IMR-90 (cell line): Measurements from ENCODE around the gene CYTH2. TPM values are rescaled to one million over a fixed set of nuclear protein-coding genes. Genes with fewer than 3 reads are reported as not detected.

Experiments used
- ATAC-seq: fragments of 200-7000 bp; cut with Tn5 transposase; 2 replicates; pipeline ENCODE4 v1.9.1; 2020; ENCODE audit warnings: low read depth, mild to moderate bottlenecking, moderate library complexity
- BruUV-seq: library from RNA; stranded (reverse); fragments of 400-500 nt; replicated peaks from 2 replicates; lab custom pipeline; 2021; lab: Mats Ljungman, UMichigan
- CTCF ChIA-PET: fragments of 300-600 bp; formaldehyde crosslinking; extraction: SDS; loops from one replicate; lab custom pipeline; 2021; ENCODE audit warnings: antibody characterized with exemption; lab: Yijun Ruan, JAX
- POLR2A ChIA-PET: fragments of 300-600 bp; sonication (Branson Sonifier 250); formaldehyde crosslinking; loops from one replicate; lab custom pipeline; 2022; ENCODE audit warnings: antibody characterized with exemption; ENCODE audit not compliant: unreplicated experiment; lab: Charles Lee
- DNase-seq: peaks from one replicate; pipeline ENCODE4 v3.0.0; 2013
- H2AFZ ChIP-seq: replicated peaks from 2 replicates; pipeline ENCODE3; 2013; ENCODE audit warnings: low read length, mild to moderate bottlenecking; ENCODE audit not compliant: poor library complexity
- H2AK5ac ChIP-seq: 2 replicates; pipeline ENCODE4 v1.6.1; 2013; ENCODE audit warnings: low read depth, low read length, inconsistent platforms
- H2AK9ac ChIP-seq: replicated peaks from 2 replicates; pipeline ENCODE3; 2013; ENCODE audit warnings: mild to moderate bottlenecking, low read depth, low read length, moderate library complexity; ENCODE audit not compliant: poor library complexity
- H2BK120ac ChIP-seq: 2 replicates; pipeline ENCODE4 v1.6.1; 2013; ENCODE audit warnings: low read depth, low read length, inconsistent platforms
- H2BK15ac ChIP-seq: 3 replicates; pipeline ENCODE4 v1.6.1; 2013; ENCODE audit warnings: low read depth, low read length, inconsistent platforms
- H2BK20ac ChIP-seq: 2 replicates; pipeline ENCODE4 v1.6.1; 2013; ENCODE audit warnings: low read depth, mild to moderate bottlenecking, inconsistent platforms, low read length, moderate library complexity
- H2BK5ac ChIP-seq: 2 replicates; pipeline ENCODE4 v1.6.1; 2013; ENCODE audit warnings: mild to moderate bottlenecking, low read depth, low read length, inconsistent platforms; ENCODE audit not compliant: poor library complexity, severe bottlenecking
- H3K14ac ChIP-seq: replicated peaks from 2 replicates; pipeline ENCODE4 v1.6.1; 2013; ENCODE audit warnings: low read depth, low read length, inconsistent platforms
- H3K18ac ChIP-seq: 2 replicates; pipeline ENCODE4 v1.6.1; 2013; ENCODE audit warnings: low read depth, low read length, control low read depth
- H3K23ac ChIP-seq: 2 replicates; pipeline ENCODE4 v1.6.1; 2013; ENCODE audit warnings: low read depth, low read length, inconsistent platforms
- H3K27ac ChIP-seq: 2 replicates; pipeline ENCODE4 v1.5.1; 2013; ENCODE audit warnings: mild to moderate bottlenecking, control low read depth, low read length; ENCODE audit not compliant: insufficient read depth
- H3K27me3 ChIP-seq: 2 replicates; pipeline ENCODE4 v1.6.1; 2013; ENCODE audit warnings: low read length; ENCODE audit not compliant: control insufficient read depth, insufficient read depth
- H3K36me3 ChIP-seq: 2 replicates; pipeline ENCODE4 v1.6.1; 2013; ENCODE audit warnings: low read length, mixed read lengths; ENCODE audit not compliant: control insufficient read depth, insufficient read depth
- H3K4ac ChIP-seq: 2 replicates; pipeline ENCODE4 v1.6.1; 2013; ENCODE audit warnings: low read depth, low read length, inconsistent platforms
- H3K4me1 ChIP-seq: 2 replicates; pipeline ENCODE4 v1.6.1; 2013; ENCODE audit warnings: low read length, mixed read lengths; ENCODE audit not compliant: control insufficient read depth, insufficient read depth
- H3K4me2 ChIP-seq: 2 replicates; pipeline ENCODE4 v1.6.1; 2013; ENCODE audit warnings: low read depth, mild to moderate bottlenecking, control low read depth, low read length, moderate library complexity
- H3K4me3 ChIP-seq: 2 replicates; pipeline ENCODE4 v1.5.1; 2013; ENCODE audit warnings: low read depth, mild to moderate bottlenecking, control low read depth, low read length, moderate library complexity; ENCODE audit not compliant: insufficient read depth
- H3K56ac ChIP-seq: 2 replicates; pipeline ENCODE4 v1.6.1; 2013; ENCODE audit warnings: low read length, inconsistent platforms; ENCODE audit not compliant: insufficient read depth; ENCODE audit errors: extremely low read depth
- H3K79me1 ChIP-seq, 2 experiments: 2 replicates each; pipeline ENCODE4 v1.6.1; 2013; ENCODE audit warnings: low read length in 2 of 2, inconsistent platforms in 1 of 2, low read depth in 1 of 2
- H3K9ac ChIP-seq: 2 replicates; pipeline ENCODE4 v1.6.1; 2013; ENCODE audit warnings: low read depth, low read length, control low read depth
- H3K9me1 ChIP-seq: 2 replicates; pipeline ENCODE4 v1.6.1; 2013; ENCODE audit warnings: low read length, inconsistent platforms; ENCODE audit not compliant: insufficient read depth
- H3K9me3 ChIP-seq: 2 replicates; pipeline ENCODE4 v1.6.1; 2013; ENCODE audit warnings: low read length; ENCODE audit not compliant: control insufficient read depth, insufficient read depth
- H4K20me1 ChIP-seq: 2 replicates; pipeline ENCODE4 v1.6.1; 2013; ENCODE audit warnings: low read length, inconsistent platforms; ENCODE audit not compliant: insufficient read depth
- H4K5ac ChIP-seq: 2 replicates; pipeline ENCODE4 v1.6.1; 2013; ENCODE audit warnings: mild to moderate bottlenecking, low read depth, low read length, control low read depth
- H4K8ac ChIP-seq, 2 experiments: 2 replicates each; pipeline ENCODE4 v1.6.1; 2013; ENCODE audit warnings: low read depth in 2 of 2, low read length in 2 of 2, control low read depth in 1 of 2, inconsistent platforms in 1 of 2
- H4K91ac ChIP-seq: 2 replicates; pipeline ENCODE4 v1.6.1; 2013; ENCODE audit warnings: low read depth, low read length, inconsistent platforms; ENCODE audit not compliant: insufficient read depth
- BHLHE40 ChIP-seq: fragments of 150-350 bp; IDR thresholded peaks from 2 replicates; pipeline ENCODE4 v1.6.1; 2016; ENCODE audit warnings: mild to moderate bottlenecking, low read depth, low read length
- CEBPB ChIP-seq: IDR thresholded peaks from 2 replicates; pipeline ENCODE4 v1.6.1; 2012; ENCODE audit warnings: low read depth, low read length, improper control_type of control experiment
- FOS ChIP-seq: fragments of 150-350 bp; IDR thresholded peaks from 2 replicates; pipeline ENCODE4 v1.6.1; 2016; ENCODE audit warnings: low read depth, low read length
- MAFK ChIP-seq: IDR thresholded peaks from 2 replicates; pipeline ENCODE4 v1.6.1; 2012; ENCODE audit warnings: low read depth, low read length, improper control_type of control experiment
- MAZ ChIP-seq: IDR thresholded peaks from 2 replicates; pipeline ENCODE4 v1.6.1; 2012; ENCODE audit warnings: low read depth, mild to moderate bottlenecking, low read length, improper control_type of control experiment, moderate library complexity, borderline replicate concordance
- MXI1 ChIP-seq: IDR thresholded peaks from 2 replicates; pipeline ENCODE4 v1.6.1; 2012; ENCODE audit warnings: low read depth, mild to moderate bottlenecking, low read length, moderate library complexity, borderline replicate concordance
- NFE2L2 ChIP-seq: fragments of 150-350 bp; IDR thresholded peaks from 2 replicates; pipeline ENCODE4 v1.6.1; 2016; ENCODE audit warnings: low read depth, mild to moderate bottlenecking, low read length
- POLR2A ChIP-seq: IDR thresholded peaks from 2 replicates; pipeline ENCODE4 v1.6.1; 2012; ENCODE audit warnings: mild to moderate bottlenecking, low read depth, low read length
- RAD21 ChIP-seq: IDR thresholded peaks from 2 replicates; pipeline ENCODE4 v1.6.1; 2012; ENCODE audit warnings: low read length, improper control_type of control experiment
- RCOR1 ChIP-seq: IDR thresholded peaks from 2 replicates; pipeline ENCODE4 v1.6.1; 2012; ENCODE audit warnings: mild to moderate bottlenecking, low read length, improper control_type of control experiment; ENCODE audit not compliant: insufficient replicate concordance
- RFX5 ChIP-seq: IDR thresholded peaks from 2 replicates; pipeline ENCODE4 v1.8.0; 2012; ENCODE audit warnings: low read depth, mild to moderate bottlenecking, low read length, moderate library complexity
- SMC3 ChIP-seq: fragments of 150-350 bp; IDR thresholded peaks from 2 replicates; pipeline ENCODE4 v1.6.1; 2016; ENCODE audit warnings: low read depth, mild to moderate bottlenecking, antibody characterized with exemption, low read length, moderate library complexity
- WGBS, 2 experiments: methylation state at CpG; one replicate each; pipeline versions ENCODE4 v1.1.5 to v1.1.7; 2013; ENCODE audit warnings: missing lambda C conversion rate in 2 of 2; ENCODE audit not compliant: insufficient read length in 1 of 2; ENCODE audit errors: extremely low coverage in 2 of 2; 5-methylcytosine and 5-hydroxymethylcytosine counted together
- dilution Hi-C: fragments of 300-500 bp; cut with HindIII; formaldehyde crosslinking; loops from one replicate; pipeline ENCODE4 v1.14.3; 2018; ENCODE audit warnings: low sequenced_read_pairs; ENCODE audit not compliant: unreplicated experiment
- in situ Hi-C: fragments of 300-500 bp; cut with MboI; formaldehyde crosslinking; loops from 3 replicates; pipeline ENCODE4 v1.14.3; 2019; ENCODE audit warnings: low sequenced_read_pairs, inconsistent platforms, mixed read lengths
- intact Hi-C: fragments of 100-400 bp; cut with micrococcal nuclease; formaldehyde crosslinking; loops from 2 replicates; pipeline ENCODE4 v1.10.0; 2022
- polyA plus RNA-seq, 3 experiments: library from polyadenylated mRNA; depleted of rRNA; stranded (reverse); fragments of >200 nt; gene quantifications; 2 replicates each; pipeline ENCODE4 v1.2.3, GENCODE V29; 2012; ENCODE audit warnings: low replicate concordance in 1 of 3
- total RNA-seq: library from RNA; depleted of rRNA; stranded (reverse); fragments of >200 nt; gene quantifications from 2 replicates; pipeline ENCODE4 v1.2.3, GENCODE V29; 2012
- TF ChIP-seq, protein P1 (sequence below): fragments of 150-350 bp; IDR thresholded peaks from 2 replicates; pipeline ENCODE4 v1.6.1; 2017; ENCODE audit warnings: mild to moderate bottlenecking, antibody characterized with exemption, low read length, low read depth
- TF ChIP-seq, protein P2 (sequence below): fragments of 150-350 bp; IDR thresholded peaks from 2 replicates; pipeline ENCODE4 v1.6.1; 2016; ENCODE audit warnings: low read depth, mild to moderate bottlenecking, low read length, moderate library complexity, borderline replicate concordance

Gene CYTH2
- total and polyA plus RNA-seq, 2 of the 4 experiments (the other 2 are of a cell fraction), result 35.8 to 62.0 TPM

DNA sequence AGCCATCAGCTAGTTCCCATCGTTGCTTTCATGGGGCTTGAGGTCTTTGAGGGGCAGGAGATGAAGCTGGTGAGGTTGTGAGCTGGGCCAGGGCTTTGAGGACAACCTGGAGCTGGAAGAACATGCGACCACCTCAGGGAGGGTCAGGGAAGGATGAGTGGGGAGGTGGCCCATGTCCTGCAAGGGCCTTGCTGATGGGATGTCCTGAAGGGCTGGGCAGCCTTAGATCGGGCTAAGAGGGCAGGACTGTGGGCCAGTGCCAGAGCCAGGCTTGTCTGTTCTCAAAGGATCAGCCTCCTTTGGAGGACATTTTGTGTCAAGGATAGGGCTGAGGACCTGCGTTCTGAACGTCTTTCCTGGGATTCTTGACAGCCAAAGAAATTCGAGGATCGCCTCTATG is 10.5 kb downstream of the CYTH2 start:
- Histone ChIP-seq H3K23ac (peak overlapping the region; percentile 31), H2AFZ (peak overlapping the region; percentile 89), H3K27me3 (no peaks in the 10 kb centered on the region), H3K4me3 (no peak overlapping the region), H4K20me1 (peaks cover 27% of the 10 kb centered on the region), H3K79me1 (peaks cover 0 to 21% of the 10 kb centered on the region in 2 experiments; a peak in 1 of 4 replicates), H3K18ac (no peak overlapping the region), H3K56ac (no peak overlapping the region), H2BK5ac (no peak overlapping the region), H3K27ac (no peak overlapping the region), H2AK9ac (peak overlapping the region; percentile 3), H2AK5ac (0 out of 2 replicates have a peak overlapping the region, but pooled peaks have one; percentile 20), H3K9me3 (no peaks in the 10 kb centered on the region), H4K91ac (no peak overlapping the region), H3K4ac (0 out of 2 replicates have a peak overlapping the region, but pooled peaks have one; percentile 19), H3K4me1 (peaks cover 15% of the 10 kb centered on the region), H3K14ac (peak overlapping the region; percentile 48; the same call in 1 of the 2 replicates), H2BK15ac (no peak overlapping the region), H2BK120ac (no peak overlapping the region), H3K9ac (no peak overlapping the region), H2BK20ac (no peak overlapping the region), H4K5ac (no peak overlapping the region), H3K36me3 (peaks cover 43% of the 10 kb centered on the region), H3K9me1 (peaks cover 12% of the 10 kb centered on the region), H4K8ac (no peak overlapping the region; a peak in 1 of 4 replicates), H3K4me2 (no peak overlapping the region)
- TF ChIP-seq SMC3 (no peak), BHLHE40 (no peak), RFX5 (no peak), MAZ (no peak), POLR2A (no peak), MAFK (no peak), MXI1 (no peak), FOS (no peak), CEBPB (no peak), RAD21 (no peak), NFE2L2 (no peak), RCOR1 (no peak)
- TF ChIP-seq, protein P1, sequence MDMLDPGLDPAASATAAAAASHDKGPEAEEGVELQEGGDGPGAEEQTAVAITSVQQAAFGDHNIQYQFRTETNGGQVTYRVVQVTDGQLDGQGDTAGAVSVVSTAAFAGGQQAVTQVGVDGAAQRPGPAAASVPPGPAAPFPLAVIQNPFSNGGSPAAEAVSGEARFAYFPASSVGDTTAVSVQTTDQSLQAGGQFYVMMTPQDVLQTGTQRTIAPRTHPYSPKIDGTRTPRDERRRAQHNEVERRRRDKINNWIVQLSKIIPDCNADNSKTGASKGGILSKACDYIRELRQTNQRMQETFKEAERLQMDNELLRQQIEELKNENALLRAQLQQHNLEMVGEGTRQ, result no peak
- TF ChIP-seq, protein P2, sequence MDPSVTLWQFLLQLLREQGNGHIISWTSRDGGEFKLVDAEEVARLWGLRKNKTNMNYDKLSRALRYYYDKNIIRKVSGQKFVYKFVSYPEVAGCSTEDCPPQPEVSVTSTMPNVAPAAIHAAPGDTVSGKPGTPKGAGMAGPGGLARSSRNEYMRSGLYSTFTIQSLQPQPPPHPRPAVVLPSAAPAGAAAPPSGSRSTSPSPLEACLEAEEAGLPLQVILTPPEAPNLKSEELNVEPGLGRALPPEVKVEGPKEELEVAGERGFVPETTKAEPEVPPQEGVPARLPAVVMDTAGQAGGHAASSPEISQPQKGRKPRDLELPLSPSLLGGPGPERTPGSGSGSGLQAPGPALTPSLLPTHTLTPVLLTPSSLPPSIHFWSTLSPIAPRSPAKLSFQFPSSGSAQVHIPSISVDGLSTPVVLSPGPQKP, result no peak
- no TSS peak for BruUV-seq
- peak; percentile 7; the same call in 1 of the 2 replicates for ATAC-seq
- dilution Hi-C loops (no loop called here), in situ Hi-C loops (no loop called here), intact Hi-C loops (no loop called here)
- WGBS, 2 experiments, result 78% methylated on average over 5 of the region's 7 CpGs; no CpG with 5 or more reads in 1 of the 2 experiments
- ChIA-PET CTCF (no interaction called here), POLR2A (no interaction called here)
- DNase-seq, result no peak
